ENCODE results near the gene DIAPH2.

GRCh38 chrX:97065973-97066372 is 381.3 kb downstream of the DIAPH2 start:
- TF ChIP-seq POLR2A (IDR thresholded peaks at IDR 0.05; ENCODE audit: low read depth, low read length) = no peak
- no peak for TF ChIP-seq TAF1 (IDR thresholded peaks at IDR 0.05; ENCODE audit: borderline replicate concordance, low read depth, low read length)

Measured in GM12892 (cell line).